AG10803 (cell line): ENCODE results near the gene CDK19.

Source experiments
- DNase-seq: peaks from one replicate; pipeline ENCODE4 v3.0.0; 2010; ENCODE audit warnings: low read depth
- H3K4me3 ChIP-seq: 2 replicates; pipeline ENCODE4 v1.5.1; 2011; ENCODE audit warnings: mild to moderate bottlenecking, low read length, control low read depth
- TF ChIP-seq, protein P1 (sequence below): conservative IDR thresholded peaks from 2 replicates; pipeline ENCODE4 v1.5.1; 2011; ENCODE audit warnings: mild to moderate bottlenecking, low read length, control low read depth, inconsistent platforms

The CDK19 gene

DNA sequence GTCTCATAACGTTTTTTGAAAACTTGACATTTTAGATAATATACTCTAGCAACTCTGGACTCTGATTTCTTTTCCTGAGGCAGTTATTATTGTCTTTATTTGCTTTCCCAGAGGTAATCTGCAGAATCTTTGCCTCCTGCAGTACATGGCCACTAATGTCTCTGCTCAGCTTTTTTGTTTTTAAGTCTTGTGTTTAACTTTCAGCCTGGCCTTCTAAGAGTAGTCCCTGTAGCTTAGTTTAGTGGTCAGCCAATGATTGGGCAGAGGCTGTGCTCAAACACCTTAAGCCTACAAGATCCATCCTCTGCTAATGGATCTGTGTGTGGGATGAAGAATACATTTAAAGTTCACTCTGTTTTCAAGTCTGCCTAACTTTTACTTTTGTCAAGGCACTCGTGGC, 241.7 kb downstream of the CDK19 start:
- TF ChIP-seq, protein P1, sequence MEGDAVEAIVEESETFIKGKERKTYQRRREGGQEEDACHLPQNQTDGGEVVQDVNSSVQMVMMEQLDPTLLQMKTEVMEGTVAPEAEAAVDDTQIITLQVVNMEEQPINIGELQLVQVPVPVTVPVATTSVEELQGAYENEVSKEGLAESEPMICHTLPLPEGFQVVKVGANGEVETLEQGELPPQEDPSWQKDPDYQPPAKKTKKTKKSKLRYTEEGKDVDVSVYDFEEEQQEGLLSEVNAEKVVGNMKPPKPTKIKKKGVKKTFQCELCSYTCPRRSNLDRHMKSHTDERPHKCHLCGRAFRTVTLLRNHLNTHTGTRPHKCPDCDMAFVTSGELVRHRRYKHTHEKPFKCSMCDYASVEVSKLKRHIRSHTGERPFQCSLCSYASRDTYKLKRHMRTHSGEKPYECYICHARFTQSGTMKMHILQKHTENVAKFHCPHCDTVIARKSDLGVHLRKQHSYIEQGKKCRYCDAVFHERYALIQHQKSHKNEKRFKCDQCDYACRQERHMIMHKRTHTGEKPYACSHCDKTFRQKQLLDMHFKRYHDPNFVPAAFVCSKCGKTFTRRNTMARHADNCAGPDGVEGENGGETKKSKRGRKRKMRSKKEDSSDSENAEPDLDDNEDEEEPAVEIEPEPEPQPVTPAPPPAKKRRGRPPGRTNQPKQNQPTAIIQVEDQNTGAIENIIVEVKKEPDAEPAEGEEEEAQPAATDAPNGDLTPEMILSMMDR = no peak
- no peak overlapping the region for H3K4me3 ChIP-seq

DNA sequence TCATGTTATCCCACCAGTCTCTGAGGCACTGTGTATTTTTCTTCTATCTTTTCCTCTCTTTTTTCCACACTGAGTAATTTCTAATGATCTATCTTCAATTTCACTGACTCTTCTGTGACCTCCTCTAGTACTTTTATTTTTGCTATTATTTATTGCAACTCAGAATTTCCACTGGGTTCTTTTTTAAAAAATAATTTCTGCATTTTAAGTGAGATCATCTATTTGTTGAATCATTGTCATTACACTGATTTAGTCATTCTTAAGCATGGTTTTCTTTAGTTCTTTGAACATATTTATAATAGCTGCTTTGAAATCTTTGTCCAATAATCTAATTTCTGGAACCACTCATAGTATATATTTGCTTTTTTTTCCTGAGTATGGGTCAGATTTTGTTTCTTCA, 242.1 kb downstream of the CDK19 start:
- DNase-seq = no peak
- TF ChIP-seq, protein P1 = no peak
- no peak overlapping the region for H3K4me3 ChIP-seq

More for the DNA sequence above, 241.7 kb downstream of the CDK19 start:
- DNase-seq = no peak

DNA sequence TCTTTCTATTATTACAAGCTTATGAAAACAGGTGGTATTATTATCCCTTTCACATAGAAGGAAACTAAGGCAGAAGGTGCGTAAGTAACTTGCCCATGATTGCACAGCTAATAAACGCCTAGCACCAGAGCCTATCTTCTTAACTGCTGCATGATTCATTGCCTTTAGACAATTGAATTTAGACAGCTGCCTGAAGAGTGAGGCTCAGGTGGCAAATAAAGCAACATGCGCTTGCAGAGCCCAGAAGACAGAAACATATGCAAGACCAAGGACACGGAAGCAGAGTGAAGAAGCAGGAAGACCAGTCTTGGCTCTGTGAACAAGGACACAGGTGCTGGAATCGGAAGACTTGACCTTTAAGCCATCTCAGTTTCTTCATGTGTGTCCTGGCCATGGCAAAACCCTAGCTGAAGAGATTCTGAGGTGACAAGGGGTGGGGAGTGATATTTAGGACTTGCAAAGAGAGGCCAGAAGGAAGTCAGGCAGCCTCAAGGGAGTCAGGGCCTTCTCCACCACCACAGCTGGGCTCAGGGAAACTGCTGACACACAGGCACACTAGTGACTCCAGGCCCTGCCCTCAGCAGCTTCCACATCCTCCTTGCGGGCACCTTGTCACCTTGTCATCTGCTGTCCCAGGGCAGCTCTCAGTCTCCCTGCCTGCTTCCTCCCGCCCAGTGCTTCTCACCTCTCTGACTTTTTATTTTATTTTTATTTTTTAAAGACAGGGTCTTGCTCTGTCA, 247.1 kb downstream of the CDK19 start:
- DNase-seq = no peak
- TF ChIP-seq, protein P1 = no peak
- H3K4me3 ChIP-seq = no peak overlapping the region

DNA sequence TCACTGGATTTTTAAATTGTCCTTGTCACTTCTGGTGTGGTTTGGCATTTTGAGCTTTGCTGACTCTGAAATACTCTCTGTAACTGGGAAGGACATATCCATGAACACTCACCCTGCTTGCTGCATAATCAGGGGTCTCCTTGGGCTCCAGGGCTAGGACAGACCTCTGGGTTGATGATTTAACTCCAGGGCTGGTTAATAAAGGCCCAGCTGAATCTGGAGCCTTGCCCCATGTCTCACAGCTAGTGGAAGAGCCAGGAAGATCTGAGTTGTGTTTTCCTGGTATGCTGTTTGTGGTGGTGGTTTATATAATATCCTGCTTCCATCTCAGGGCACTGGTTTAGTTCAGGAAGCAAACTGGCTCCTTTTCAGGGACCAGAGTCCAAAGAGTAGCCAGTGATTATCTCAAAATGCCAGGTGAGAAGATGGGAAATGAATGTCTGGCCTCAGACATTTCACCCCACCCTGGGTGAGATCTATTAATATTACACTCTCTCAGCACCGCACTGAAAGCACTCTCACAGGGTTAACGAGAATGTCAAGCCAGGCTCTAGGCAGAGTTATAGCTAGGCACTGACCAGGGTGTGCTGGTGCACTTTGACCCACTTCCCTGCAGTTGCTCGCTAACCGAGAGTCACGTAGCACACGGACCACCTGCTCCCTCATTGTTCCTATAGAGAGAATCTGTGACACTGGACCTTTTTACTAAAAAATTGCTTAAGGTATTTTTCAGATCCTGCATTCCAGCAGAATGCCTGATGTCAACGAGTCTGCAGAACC, 248.7 kb downstream of the CDK19 start:
- H3K4me3 ChIP-seq = no peak overlapping the region
- TF ChIP-seq, protein P1 = no peak
- peak; percentile 27 for DNase-seq

DNA sequence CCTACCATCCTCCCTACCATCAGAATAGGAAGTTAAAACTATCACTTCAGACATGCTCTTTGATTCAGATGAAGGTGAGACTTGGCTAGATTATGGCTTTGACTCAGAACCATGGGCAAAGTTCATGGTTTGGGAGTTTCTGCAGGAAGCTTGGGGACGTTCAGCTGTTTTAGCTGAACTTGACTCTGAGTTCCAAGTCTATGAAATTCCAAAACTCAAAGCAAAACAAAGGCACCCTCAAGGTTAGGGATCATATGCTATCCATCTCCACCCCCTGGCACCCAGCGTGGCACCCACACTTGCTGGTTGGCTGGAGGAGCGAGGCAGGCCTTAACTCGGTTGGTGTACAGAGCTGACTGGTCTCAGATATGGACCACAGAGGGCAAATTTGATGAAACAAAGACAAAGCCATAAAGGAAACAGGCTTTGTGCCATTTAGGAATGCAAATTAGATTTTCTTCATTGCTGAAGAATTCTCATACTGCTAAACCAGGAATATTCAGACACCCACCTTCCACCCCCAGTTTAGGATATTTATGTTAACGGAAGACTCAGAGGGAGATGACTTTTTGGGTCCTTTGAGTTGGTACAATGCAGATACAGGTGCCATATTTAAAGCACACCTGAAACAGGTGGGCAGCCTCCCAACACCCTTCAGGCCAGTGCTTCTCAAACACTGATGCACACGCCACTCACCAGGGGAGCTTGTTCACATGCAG, 250.4 kb downstream of the CDK19 start:
- DNase-seq = no peak
- TF ChIP-seq, protein P1 = no peak

DNA sequence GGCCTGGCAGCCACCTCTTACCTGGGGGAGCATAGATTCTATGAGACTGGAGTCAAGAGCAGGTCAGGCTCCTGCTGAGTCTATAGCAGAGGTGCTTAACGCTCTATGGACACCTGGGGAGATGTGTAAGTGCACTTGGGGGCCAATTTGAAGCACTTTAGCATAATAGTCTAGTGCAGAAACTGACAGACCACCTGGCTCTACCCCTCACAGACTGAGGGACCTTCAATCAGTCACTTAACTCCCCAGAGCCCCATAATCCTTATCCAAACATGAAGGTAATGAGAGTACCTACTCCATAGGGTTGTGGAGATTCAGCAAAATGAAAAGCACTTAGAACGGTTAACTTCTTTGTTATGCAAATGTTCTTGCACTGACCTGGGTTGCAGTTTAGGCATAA, 251.6 kb downstream of the CDK19 start:
- TF ChIP-seq, protein P1 = no peak
- DNase-seq = no peak

More for the DNA sequence above, 250.4 kb downstream of the CDK19 start:
- H3K4me3 ChIP-seq = no peak overlapping the region

More for the DNA sequence above, 251.6 kb downstream of the CDK19 start:
- H3K4me3 ChIP-seq = no peak overlapping the region
